GM18858 (cell line): ENCODE data around the gene LRBA.

Experiments
- ATAC-seq: cut with Tn5 transposase; IDR thresholded peaks from one replicate; pipeline ENCODE4 v1.9.1; 2021; ENCODE audit not compliant: unreplicated experiment

The LRBA gene

GRCh38 chr4:150600812-150601445 lies 414.2 kb downstream of the LRBA start:
- ATAC-seq, result no peak

GRCh38 chr4:150599547-150599946 lies 415.5 kb downstream of the LRBA start:
- ATAC-seq, result no peak

GRCh38 chr4:150598909-150599308 lies 416.2 kb downstream of the LRBA start:
- ATAC-seq, result no peak

GRCh38 chr4:150593996-150594395 lies 421.1 kb downstream of the LRBA start:
- no peak for ATAC-seq

- no peak for ATAC-seq
Measured at GRCh38 chr4:150591904-150592303, 423.2 kb downstream of the LRBA start.

GRCh38 chr4:150591406-150591805 lies 423.7 kb downstream of the LRBA start:
- ATAC-seq, result no peak

GRCh38 chr4:150590631-150591030 lies 424.5 kb downstream of the LRBA start:
- ATAC-seq, result no peak

- ATAC-seq, result no peak
Measured at GRCh38 chr4:150589157-150589556, 425.9 kb downstream of the LRBA start.

GRCh38 chr4:150588316-150588715 lies 426.8 kb downstream of the LRBA start:
- ATAC-seq, result no peak

- no peak for ATAC-seq
Measured at GRCh38 chr4:150586162-150586810, 428.8 kb downstream of the LRBA start.

- no peak for ATAC-seq
Measured at GRCh38 chr4:150585611-150586010, 429.5 kb downstream of the LRBA start.

GRCh38 chr4:150584111-150584915 lies 430.8 kb downstream of the LRBA start:
- ATAC-seq, result no peak

GRCh38 chr4:150583287-150584110 lies 431.6 kb downstream of the LRBA start:
- ATAC-seq, result no peak

- ATAC-seq, result no peak
Measured at GRCh38 chr4:150582873-150583286, 432.2 kb downstream of the LRBA start.

GRCh38 chr4:150582146-150582872 lies 432.8 kb downstream of the LRBA start, which contains the start of gene MAB21L2:
MAB21L2 (plus strand) TSS chr4:150582151; CDS start chr4:150583030, 879 bp downstream.
- ATAC-seq, result no peak

GRCh38 chr4:150581641-150582051 lies 433.4 kb downstream of the LRBA start:
- ATAC-seq, result no peak

- ATAC-seq, result no peak
Measured at GRCh38 chr4:150581056-150581605, 434.0 kb downstream of the LRBA start.

- no peak for ATAC-seq
Measured at GRCh38 chr4:150580306-150580705, 434.8 kb downstream of the LRBA start.

- no peak for ATAC-seq
Measured at GRCh38 chr4:150579551-150580234, 435.4 kb downstream of the LRBA start.
